Right lobe of liver (tissue), 4 donors: ENCODE data around the gene LIMK2.

Experiments used
- CTCF ChIP-seq, 4 donors: fragments of 200-600 bp in 3 of 4; fragments of 450-650 bp in 1 of 4; IDR thresholded peaks; one replicate each; pipeline versions ENCODE4 v1.5.1 to v1.8.0; 2016 to 2022; ENCODE audit warnings: antibody characterized with exemption in 4 of 4, mild to moderate bottlenecking in 2 of 4
- POLR2A ChIP-seq: fragments of 450-650 bp; IDR thresholded peaks from one replicate; pipeline ENCODE4 v1.6.1; 2017; ENCODE audit warnings: antibody characterized with exemption, mild to moderate bottlenecking
- donor health status: DM: no; HTN: no; CAD: no.
- donor health status: DM: no; HTN: no; CAD: no.
- donor health status: DM: no; HTN: yes; CAD: no.

- TF ChIP-seq CTCF (IDR thresholded peaks at IDR 0.05) (no peak), POLR2A (no peak)
These were observed 66.1 kb downstream of the LIMK2 start for GRCh38 chr22:31278151-31278621.
